Stimulated activated CD8-positive, alpha-beta memory T cell treated with anti-CD3 and anti-CD28 coated beads, Interleukin-2, amount 100 ng/mL, for 48 hours (primary cell): ENCODE results near the gene LCE6A.

Source experiments
- DNase-seq, 2 donors: peaks; one replicate each; pipeline ENCODE4 v3.0.0-alpha.2; 2020; ENCODE audit warnings: low read depth in 2 of 2

Gene LCE6A

GRCh38 chr1:152873495-152873894, 30.8 kb downstream of the LCE6A start:
- DNase-seq = no peak

- no peak for DNase-seq
Measured at GRCh38 chr1:152876827-152877226, 34.2 kb downstream of the LCE6A start.

DNA sequence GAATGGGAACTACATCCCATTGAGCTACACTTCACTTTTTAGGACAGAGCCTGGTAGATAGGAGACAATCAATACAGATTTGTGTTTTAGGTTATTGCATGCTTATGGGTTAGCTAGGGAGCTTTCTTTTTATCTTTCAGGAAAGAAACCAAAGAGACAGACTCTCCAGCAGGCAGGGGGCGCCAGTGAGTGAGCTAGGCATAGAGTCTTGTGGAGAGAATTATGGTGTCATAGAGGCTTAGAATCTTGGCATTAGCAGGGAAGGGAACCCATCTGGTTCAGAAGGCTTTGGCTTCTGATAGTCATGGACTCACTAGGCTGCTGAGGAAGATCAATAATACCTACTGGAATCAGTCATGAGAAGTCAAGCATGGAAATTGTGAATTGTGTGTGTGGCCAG, 35.4 kb downstream of the LCE6A start, which contains the start of gene SMCP:
Gene SMCP, plus strand, starts transcription at position 281 of the 400 bp plus-strand sequence. CDS start 6,101 bp downstream, outside the sequence.
- DNase-seq = peak; percentile 23 to 30

GRCh38 chr1:152879559-152880198, 37.0 kb downstream of the LCE6A start:
- DNase-seq = no peak

DNA sequence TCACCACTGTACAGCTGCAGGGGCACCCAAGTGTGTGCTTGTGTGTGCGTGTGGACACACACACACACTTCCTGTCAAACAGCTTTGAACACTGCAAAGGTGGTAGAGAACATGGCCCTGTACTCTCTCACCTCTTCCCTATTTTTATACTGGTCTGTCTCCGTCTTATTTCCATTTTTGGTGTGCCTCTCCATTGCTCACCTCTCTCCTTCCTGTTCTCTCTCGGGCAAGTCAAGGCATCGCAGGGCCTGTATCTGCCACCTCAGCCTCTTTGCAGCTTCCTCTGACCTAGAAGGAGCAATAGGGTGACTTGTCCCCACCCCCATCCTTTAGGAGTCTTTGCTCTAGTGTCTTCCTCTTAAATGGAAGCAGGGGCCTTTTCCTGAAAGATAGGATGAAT, 37.7 kb downstream of the LCE6A start:
- no peak for DNase-seq

DNA sequence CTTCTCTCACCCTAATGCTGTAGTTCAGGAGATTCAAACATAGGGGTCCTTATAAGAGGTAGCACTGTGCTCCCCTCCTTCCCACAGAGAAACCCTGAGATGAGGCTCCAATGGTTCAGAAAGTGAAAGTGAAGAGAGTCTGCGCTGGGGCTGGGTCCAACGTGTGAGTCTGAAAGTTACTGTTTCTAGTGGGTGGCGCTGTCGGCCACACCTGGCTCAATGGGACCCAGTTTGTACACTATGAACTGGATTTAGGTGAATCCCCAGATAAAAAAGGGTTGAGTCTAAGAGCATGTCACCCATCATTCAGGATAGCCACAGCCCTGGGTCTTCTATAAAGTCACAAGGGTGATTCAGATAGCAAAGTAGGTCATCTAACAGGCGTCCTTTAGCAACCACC, 38.3 kb downstream of the LCE6A start:
- DNase-seq = no peak

DNA sequence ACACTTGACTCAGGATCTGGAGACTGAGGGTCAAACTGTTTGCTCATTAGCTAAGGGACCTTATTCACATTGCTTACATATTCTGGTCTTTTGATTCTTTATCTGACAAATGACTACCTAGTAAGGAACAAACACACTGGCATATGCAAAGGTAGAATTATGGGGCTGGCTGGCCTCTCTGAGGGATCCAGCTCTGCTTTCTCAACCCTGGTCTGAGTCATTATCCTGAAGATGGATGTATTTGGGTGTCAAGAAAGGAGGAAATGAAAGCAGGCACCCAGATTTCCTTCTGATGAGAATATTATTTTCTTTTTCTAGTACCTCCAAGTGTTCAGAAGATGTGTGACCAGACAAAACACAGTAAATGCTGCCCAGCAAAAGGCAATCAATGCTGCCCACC, 41.4 kb downstream of the LCE6A start:
- no peak for DNase-seq

GRCh38 chr1:152884506-152884905, 41.9 kb downstream of the LCE6A start:
- DNase-seq = no peak

DNA sequence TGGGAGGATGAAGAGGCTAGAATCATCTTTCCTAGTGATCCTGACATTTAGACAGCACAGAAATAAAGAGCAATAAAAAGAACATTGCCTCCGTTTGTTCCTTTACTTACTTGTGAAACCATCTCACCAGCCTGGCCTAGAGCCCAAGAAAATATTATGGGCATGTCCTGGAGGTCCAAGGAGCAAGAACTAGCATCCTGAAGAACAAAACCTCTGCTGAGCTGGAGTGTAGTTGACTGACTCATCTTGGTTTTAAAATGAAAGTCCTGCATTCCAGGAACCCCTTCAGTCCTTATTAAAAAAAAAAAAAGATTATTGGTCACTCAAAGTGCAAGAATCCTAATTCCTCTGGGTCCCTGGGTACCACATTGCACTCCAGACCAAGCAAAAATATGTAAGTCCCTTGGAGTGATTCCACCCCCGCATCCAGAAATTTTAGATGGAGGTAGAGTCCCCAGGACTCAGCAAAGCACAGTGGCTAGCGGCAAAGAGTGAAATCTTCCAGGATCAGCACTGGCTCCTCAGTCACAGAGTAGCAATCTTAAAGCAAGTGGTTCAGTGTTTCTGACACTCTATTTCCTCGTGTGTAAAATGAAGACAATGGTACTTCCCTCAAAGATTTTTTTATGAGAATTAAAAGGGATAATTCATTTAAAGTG, 42.4 kb downstream of the LCE6A start:
- no peak for DNase-seq

DNA sequence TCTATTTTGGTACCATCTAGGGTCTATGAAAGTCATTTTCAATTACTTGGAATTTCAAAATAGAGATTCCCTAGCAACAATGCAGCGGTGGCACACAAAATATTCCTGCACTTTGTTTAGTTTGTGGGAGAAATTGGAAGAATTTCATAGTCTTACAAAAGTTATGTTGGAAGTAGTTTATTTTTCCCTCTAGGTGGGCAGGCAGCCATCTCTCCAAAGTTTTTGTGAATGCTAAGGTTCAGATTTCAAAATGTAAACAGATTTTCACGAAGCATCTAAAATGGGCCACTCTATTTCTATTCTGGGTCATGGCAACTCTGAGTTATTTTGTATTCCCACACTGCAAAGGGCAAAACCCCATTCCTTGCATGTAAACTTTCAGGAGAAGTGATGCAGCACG, 43.4 kb downstream of the LCE6A start:
- DNase-seq = no peak

GRCh38 chr1:152886758-152887409, 44.2 kb downstream of the LCE6A start:
- no peak for DNase-seq

DNA sequence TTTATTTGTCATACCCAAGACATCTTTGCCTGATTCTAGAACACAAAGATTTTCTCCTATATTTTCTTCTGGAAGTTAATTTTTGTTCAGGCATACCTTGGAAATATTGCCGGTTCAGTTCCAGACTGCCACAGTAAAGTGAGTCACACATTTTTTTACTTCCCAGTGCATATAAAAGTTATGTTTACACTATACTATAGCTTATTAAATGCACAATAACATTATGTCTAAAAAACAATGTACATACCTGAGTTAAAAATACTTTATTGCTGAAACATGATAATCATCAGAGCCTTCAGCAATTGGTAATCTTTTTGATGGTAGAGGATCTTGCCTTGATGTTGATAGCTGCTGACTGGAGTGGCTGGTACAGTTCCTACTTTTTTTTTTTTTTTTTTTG, 45.5 kb downstream of the LCE6A start:
- no peak for DNase-seq
